ENCODE results near the gene E2F4.

DNA sequence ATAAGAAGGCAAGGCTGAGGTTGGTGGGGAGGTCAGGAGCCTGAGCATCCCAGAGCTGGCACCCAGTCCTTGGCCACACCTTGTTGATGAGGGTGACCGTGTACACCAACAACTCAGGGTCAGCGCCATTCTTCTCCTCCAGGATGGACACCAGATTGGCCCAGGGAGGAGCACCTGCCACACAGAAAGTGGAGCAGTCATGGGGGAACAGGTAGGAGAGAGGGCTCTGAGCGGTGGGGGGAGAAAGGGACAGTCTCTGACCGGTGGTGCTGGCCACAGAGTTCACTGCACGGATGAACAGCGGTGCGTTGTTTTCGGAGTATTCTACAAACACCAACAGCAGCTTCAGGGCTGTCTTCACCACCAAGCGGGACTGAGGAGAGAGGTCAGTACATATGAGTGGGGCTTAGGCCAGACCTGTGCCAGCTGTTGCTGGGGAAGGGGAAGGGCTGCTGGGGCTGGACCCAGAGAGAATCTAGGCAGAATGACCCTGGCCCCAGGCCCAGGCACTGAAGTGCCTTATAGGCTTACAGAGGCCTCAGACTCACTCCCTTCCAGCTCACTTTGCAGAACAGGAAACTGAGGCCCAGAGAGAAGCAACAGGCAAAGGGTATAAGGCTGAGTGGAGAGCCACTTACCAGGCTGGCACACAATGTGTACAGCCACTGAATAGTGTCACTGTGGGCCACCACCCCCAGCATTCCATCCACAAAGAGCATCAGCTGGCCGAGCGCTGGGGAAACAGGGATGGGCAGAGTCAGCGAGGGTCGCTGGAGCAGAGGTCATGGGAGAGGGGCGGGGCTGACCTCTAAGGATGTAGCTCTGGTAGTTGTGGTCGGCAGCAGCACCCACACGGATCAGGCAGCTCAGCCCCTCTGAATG is 45.7 kb downstream of the E2F4 start:
- TF ChIP-seq, protein P1, sequence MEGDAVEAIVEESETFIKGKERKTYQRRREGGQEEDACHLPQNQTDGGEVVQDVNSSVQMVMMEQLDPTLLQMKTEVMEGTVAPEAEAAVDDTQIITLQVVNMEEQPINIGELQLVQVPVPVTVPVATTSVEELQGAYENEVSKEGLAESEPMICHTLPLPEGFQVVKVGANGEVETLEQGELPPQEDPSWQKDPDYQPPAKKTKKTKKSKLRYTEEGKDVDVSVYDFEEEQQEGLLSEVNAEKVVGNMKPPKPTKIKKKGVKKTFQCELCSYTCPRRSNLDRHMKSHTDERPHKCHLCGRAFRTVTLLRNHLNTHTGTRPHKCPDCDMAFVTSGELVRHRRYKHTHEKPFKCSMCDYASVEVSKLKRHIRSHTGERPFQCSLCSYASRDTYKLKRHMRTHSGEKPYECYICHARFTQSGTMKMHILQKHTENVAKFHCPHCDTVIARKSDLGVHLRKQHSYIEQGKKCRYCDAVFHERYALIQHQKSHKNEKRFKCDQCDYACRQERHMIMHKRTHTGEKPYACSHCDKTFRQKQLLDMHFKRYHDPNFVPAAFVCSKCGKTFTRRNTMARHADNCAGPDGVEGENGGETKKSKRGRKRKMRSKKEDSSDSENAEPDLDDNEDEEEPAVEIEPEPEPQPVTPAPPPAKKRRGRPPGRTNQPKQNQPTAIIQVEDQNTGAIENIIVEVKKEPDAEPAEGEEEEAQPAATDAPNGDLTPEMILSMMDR (IDR thresholded peaks at IDR 0.05) = no peak
- TF ChIP-seq POLR2A (IDR thresholded peaks at IDR 0.05) = no peak

All from testis (tissue), 2 donors.